GM19455 (cell line): ENCODE measurements around the gene FAM13C.
"Not testable (repeated sequence)": the region's sequence is repeated elsewhere in the genome, so short reads cannot be mapped to it uniquely, and the experiment has no call there.

Experiments used
- ATAC-seq: cut with Tn5 transposase; IDR thresholded peaks from one replicate; pipeline ENCODE4 v1.9.1; 2021; ENCODE audit not compliant: unreplicated experiment

FAM13C gene

GRCh38 chr10:59239108-59239507 is 123.2 kb downstream of the FAM13C start:
- not testable (repeated sequence) for ATAC-seq

- ATAC-seq: no peak
Observed at GRCh38 chr10:59237775-59238174, 124.6 kb downstream of the FAM13C start.

- ATAC-seq: no peak
Observed at GRCh38 chr10:59236064-59236697, 126.2 kb downstream of the FAM13C start.

- ATAC-seq: no peak
Observed at GRCh38 chr10:59234816-59235429, 127.4 kb downstream of the FAM13C start.

GRCh38 chr10:59234194-59234593 is 128.2 kb downstream of the FAM13C start:
- no peak for ATAC-seq

GRCh38 chr10:59229441-59229840 is 132.9 kb downstream of the FAM13C start:
- no peak for ATAC-seq

- no peak for ATAC-seq
Observed at GRCh38 chr10:59227136-59227673, 135.1 kb downstream of the FAM13C start.

- no peak for ATAC-seq
Observed at GRCh38 chr10:59225211-59225610, 137.1 kb downstream of the FAM13C start.

GRCh38 chr10:59223597-59223996 is 138.8 kb downstream of the FAM13C start:
- ATAC-seq: not testable (repeated sequence)

GRCh38 chr10:59222788-59223187 is 139.6 kb downstream of the FAM13C start:
- no peak for ATAC-seq

GRCh38 chr10:59216178-59216869 is 146.0 kb downstream of the FAM13C start:
- ATAC-seq: no peak

GRCh38 chr10:59214160-59214559 is 148.2 kb downstream of the FAM13C start:
- ATAC-seq: no peak

GRCh38 chr10:59212301-59212798 is 150.0 kb downstream of the FAM13C start:
- no peak for ATAC-seq

GRCh38 chr10:59206204-59206720 is 156.1 kb downstream of the FAM13C start:
- ATAC-seq: no peak
